IPS DF 4.7 (cell line): ENCODE results near the gene HSD11B1.

Experiments
- DNase-seq: peaks from one replicate; pipeline ENCODE4 v3.0.0-alpha.2; 2013; ENCODE audit warnings: low spot score; ENCODE audit errors: extremely low read depth

The HSD11B1 gene

DNA sequence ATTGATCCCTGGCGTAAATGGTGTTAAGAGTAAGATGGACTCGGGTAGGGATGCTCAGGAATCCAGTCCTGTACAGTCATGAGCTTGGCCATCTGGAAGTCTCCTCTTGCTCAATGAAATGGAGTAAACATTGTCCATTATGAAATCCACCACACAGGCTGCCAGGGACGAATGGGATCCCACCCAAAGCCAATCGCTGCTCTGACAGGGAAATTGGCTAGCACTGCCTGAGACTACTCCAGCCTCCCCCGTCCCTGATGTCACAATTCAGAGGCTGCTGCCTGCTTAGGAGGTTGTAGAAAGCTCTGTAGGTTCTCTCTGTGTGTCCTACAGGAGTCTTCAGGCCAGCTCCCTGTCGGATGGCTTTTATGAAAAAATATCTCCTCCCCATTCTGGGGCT, at the start of gene HSD11B1:
TSS of gene HSD11B1 (plus strand) at position 263 of the 400 bp plus-strand sequence. CDS start at position 360, 97 bp downstream.
- DNase-seq = no peak

DNA sequence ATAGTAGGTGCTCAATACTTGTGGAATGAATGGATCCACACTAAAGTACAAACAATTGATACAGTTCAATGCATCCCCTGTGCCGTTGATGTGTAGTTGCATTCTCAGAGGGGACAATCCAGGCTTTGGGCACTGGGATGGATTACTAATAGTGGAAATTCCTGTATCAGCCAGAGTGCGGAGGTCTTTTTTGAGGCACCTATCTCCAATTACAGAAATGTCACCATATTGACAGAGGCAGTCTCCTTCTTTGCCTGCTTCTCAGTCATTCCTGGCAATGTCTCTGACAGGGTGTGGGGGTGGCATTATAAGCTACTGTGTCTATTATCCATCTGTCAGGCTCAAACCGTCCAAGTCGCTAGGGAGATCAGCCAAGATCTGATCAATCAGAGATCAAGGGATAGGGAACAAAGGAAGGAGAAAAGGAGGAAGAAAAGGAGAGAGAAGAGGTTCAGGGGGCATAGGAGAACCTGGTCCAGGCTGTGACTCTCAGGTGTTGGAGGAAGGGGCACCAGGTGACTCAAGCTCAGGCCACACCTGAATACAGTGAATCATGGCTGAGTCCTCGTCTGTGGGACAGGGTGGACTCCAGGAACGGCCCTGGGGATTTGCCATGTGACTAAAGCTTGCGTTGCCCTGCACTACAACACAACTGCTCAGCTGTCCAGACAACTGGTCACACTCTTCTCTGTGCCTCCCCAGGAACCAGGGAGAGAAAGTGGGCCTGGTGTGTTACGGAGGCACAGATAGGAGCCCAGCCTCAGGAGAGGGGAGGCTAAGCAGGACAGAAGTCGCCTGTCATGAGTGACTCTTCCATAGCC, 49.0 kb upstream of the HSD11B1 start:
- DNase-seq = no peak

DNA sequence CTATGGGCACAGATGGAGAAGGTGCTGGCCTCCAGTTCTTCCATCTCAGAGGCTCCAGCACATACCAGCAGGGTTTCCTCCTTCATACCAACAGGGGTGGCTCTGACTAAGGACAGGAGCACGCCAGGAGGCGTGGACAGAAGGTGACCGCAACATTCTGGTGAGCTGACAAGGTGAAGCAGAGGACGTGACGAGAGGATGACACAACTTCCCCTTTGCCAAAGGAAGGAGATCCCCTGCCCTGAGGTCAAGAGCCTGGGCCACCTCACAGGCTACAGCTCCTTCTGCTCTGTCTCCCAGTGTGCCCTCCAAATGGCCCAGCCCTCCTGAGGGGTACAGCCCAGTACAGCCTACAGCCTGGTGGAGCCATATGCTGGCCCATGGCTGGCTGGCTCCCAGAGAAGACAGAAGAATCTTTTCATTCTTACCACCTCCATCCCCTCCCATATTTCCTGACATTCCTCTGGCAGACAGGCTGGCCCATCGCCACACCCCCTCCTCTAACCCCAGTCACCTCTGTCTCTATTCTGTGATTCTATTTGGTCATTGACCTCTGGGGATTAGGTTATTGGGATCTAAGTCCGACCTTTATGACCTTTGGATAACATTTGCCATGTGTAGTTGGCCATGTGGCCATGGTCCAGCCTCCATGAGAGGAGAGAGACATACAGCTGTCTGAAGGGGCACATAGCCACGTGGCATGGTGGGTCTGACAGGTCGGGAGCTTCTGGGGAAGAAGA, 47.3 kb upstream of the HSD11B1 start:
- no peak for DNase-seq

DNA sequence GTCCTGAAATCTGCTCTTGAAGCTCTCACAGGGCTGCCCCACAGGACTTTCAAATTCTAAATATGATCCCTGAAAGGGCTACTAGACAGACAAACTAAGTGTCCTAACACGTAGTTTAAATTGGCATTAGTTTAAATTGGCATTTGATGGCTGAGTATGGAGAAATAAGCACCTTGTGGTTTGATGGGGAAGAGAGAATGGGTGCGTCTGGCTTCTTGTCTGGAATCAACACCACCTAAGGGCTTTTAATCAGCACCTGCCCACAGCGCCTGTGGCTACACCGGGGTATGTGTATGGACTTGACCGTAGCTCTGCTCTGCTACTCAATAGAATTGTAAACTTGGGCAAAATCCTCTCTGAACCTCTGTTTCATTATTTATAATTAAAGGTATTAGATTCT, 46.7 kb upstream of the HSD11B1 start:
- no peak for DNase-seq

DNA sequence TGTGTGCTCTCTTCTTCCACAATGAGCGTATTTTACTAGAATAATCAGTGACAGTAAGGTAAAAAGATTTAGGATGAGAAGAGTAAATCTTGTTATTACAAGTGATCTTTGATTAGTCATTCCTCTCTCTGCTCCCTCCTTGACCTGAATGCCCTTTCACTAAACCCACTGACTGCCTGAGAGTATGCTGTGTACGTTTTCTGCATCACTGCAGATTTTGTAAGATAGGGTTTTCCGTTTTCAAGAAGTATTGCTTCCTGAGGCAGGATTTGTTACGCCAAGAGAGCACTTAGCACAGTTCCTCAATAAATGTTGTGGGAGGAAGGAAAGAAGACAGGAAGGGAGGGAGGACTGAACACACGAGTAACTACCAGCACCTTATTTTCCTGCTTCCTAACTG, 44.7 kb upstream of the HSD11B1 start:
- no peak for DNase-seq

DNA sequence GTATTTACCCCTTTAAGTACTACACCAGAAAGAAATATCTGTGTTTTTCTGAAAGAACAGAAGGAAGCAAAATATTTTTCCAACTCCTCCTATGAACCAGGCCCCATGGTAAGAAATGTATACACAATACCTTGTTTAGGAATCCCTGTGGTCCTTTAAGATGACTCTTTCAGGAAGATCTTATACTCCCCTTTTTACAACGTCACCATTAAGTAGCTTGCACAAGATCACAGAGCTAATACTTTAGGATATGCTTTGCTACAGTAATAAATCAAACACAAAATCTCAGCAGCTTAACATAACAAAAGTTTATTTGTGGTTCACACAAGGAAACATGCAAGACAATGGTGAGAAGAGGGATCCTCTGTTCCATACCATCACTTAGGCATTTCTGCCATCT, 43.6 kb upstream of the HSD11B1 start:
- DNase-seq = no peak

DNA sequence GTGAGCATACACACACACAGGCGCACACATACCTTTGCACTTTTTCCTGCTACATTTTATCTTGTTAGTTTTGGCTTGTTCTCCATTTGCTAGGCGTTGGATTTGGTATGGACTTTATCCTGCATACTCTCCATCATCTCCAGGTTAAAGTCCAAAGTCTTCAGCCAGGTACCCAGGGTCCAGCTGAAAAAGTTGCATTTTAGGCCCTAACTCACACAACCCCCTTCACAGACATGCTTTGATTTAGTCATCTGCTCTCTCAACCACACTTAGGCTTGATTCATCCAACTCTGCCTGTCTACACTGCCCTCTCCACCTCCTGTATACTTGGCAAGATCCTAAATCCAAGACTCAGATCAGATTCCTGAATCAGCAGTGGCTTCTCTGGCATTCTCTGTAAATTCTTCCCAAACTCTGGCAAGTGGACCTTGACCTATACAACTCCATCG, 41.7 kb upstream of the HSD11B1 start:
- no peak for DNase-seq

DNA sequence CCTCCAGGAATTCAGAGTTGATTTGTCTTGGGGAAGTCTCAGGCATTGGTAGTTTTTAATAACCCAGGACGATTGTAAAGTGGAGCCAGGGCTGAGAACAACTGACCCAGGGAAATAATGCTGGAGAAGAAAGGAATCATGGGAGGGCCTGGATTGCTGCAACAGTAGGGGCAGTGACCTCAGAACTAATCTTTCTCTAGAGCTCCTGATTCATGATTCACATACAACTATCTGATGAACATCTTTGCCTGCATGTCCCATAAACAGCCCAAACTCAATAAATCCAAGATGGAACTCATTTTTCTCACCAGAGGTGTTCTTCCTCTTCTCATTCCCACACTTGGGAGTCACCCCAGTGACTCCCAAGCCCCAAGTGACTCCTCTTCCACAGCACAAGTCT, 37.5 kb upstream of the HSD11B1 start:
- no peak for DNase-seq

DNA sequence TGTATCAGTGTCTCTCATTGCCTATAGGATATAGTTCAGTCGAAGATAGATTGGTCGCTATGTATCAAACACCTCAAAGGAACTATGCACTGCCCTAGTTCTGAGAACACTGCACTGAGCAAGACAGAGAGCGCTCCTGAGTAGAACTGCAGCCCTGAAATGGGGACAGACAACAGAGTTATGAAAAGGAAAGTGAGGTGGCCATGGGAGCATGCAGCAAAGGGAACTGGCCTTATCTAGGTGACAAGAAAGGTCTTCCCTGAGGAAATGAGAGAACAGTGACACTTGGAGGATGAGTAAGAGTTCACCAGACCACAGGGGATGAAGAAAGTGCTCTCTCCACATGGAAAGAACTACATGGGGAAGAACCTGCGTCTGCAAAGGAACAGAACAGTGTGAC, 36.9 kb upstream of the HSD11B1 start:
- no peak for DNase-seq

DNA sequence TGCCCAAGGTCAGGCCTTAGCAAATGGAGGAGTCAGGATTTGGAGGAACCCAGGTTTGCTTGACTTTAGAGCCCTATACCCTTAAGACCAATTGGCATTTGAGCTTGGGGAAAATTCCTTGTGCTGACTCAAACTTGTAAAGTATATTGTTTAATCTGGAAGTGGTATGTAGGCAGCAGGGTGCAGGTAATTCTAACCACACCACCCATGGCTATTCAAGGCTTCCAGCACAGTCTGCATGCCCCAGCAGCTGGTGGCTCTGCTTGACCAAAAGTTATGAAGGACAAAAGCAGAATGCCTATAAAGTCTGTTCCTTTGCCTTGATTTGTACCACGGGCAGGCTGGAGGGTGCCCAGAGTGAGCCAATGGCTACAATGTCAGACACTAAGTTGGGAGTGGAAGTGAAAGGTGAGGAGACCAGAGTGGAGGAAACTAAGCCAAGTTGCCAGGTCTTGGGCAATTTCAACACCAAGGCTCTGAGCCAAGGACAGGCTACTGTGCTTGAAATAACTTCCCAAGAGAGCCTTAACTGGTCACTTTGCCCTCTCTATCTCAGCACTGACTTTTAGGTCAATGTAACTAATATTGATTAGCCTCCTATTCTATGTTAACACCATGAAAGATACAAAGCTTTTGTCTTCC, 34.1 kb upstream of the HSD11B1 start:
- DNase-seq = no peak

DNA sequence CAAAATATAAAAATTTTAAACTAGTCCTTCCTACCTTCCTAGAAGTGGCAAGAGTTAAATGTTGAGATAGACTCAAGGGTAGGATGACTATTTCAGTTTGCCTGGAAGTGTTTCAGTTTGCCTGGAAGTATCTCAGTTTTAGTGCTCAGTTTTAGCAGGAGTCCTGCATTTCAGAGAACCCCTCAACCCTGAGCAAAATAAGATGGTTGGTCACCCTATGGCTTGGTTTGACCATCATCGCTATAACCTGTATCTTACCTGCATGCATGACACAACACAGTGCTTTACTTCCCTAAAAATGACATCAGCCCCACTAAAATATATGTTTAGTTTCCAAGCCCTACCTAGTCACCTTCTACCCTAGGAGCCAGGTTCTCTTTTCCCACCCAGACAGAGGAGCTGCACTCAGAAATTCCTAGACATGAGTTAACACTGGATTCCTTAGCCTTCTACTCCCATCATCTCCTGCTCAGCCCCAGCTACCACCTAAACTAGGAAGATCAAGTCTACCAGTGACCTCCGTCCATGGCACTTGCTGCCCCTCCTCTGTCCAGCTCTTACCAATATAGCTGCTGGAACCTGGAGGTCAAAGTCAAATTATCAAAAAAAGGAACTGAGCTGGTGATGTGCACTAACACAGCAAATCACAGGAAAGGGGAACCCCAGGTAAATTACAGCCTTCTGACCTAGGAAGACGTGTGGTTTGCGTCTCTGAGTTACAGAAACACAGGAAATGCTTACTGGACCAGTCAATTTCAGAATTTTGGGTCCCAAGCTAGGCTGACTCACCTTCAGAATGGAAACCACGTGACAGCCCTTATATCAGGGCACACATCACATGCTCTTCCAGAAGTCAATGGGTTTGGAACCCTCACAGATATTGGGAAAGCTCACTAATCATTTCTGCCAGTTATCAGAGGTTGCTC, 31.7 kb upstream of the HSD11B1 start:
- DNase-seq = no peak

DNA sequence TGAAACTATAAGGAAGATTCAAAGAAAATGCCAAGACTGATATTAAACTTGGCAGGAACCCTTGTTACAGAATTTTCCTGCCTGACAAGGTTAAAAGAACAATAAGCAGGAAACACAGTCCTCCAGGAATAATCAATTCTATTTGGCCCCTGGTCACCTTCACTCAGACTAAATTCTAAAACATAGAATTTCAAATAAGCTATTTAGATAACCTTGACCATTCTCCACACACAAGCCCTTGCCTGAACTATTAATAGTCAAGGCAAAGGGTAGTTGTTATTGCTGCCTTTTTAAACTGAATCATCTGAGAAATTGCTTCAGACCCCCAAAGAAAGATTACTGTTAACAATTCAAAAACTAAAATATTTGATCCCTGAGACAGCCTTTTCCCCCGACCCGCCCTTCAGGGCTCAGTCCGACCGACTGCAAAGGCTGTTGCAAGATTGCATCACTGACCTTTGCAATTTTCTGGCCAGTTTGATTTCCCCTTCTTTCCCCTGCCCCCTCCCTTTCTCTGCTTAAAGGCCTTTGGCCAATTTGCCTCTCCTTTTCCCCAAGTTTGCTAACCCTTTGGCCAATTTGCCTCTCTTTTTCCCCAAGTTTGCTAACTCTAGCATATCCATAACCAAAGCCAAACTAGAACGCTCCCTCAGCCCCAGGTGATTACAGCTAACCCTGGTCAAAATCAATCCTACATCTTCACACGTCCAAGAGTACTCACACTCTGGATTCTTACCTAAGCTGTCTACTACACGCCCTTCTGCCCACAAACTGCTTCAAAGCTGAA, 30.8 kb upstream of the HSD11B1 start:
- DNase-seq = no peak

DNA sequence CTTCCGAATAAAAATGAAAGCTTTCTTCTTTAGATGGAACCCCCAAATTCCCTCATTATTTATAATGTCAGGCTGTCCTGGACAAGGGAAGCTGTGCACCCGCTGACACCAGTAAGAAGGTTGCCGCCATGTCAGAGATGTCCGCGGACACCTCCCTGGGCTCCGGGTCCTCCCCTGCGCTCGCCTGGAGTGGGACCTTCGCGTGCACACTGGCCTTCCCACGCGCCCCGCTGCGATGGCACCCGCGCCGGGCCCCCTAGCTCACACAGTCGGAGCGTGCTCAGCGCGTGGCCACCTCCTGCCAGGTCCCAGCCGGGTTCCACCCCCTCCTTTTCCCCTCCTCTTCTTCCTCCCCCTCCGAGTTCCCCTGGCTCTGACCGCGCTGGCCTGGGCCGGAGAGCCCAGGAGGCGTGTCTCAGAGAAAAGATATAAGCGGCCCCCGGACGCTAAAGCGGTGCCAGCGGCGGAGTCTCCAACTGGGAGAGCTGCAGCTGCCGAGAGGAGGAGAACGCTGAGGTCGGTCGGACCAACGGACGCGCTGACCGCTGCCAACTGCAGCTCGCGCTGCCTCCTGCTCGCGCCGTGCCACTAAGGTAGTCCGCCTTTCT, 29.6 kb upstream of the HSD11B1 start, which contains the start of gene G0S2:
TSS of gene G0S2 (plus strand) at position 456 of the 608 bp plus-strand sequence. CDS start 273 bp downstream, outside the sequence.
- no peak for DNase-seq

DNA sequence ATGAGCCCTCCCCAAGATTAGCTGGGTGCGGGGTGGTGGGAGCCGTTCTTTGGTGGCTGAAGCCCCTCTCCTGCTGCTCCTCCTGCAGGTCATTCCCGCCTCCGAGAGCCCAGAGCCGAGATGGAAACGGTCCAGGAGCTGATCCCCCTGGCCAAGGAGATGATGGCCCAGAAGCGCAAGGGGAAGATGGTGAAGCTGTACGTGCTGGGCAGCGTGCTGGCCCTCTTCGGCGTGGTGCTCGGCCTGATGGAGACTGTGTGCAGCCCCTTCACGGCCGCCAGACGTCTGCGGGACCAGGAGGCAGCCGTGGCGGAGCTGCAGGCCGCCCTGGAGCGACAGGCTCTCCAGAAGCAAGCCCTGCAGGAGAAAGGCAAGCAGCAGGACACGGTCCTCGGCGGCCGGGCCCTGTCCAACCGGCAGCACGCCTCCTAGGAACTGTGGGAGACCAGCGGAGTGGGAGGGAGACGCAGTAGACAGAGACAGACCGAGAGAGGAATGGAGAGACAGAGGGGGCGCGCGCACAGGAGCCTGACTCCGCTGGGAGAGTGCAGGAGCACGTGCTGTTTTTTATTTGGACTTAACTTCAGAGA, 29.0 kb upstream of the HSD11B1 start:
- no peak for DNase-seq

DNA sequence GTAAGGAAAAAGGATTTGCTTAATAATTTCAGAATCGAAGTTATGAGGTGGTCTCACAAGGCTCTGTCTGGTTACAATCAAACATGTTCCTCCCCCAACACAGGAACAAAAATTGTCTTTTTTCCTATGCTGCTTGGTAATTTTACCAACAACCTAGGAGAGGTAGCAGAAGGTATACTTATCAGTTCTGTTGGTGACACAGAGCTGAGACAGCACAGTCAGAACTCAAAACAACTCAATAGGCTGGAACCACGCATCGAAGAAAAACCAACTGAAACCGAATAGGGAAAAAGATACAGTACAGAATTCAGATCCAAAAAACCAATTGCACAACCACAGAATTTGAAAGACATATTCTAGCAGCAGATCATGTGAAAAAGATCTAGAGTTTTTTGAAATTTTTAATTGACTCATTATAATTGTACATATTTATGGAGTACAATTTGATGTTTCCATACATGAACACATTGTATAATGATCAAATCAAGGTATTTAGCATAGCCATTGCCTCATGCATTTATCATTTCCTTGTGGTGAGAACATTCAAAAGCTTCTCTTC, 25.6 kb upstream of the HSD11B1 start:
- DNase-seq = no peak

DNA sequence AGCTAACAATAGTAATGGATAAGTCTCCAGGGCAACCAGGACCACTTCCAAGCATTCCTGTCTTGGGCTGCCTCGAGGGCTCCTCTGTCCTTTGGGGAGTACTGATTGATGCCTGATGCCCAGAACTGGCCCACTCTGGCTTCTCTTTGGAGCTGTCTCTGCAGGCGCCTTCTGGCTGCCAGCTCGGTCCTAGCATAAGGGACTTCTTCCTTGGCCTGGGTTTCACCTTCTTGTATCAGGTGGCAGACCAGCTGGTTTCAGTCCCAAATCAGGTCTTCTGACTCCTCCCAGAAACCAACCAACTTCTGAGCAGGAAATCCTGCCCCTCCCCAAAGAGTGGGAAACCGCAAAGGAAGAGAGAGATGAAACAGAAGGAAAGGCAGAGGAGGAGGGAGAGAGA, 18.8 kb upstream of the HSD11B1 start:
- no peak for DNase-seq

DNA sequence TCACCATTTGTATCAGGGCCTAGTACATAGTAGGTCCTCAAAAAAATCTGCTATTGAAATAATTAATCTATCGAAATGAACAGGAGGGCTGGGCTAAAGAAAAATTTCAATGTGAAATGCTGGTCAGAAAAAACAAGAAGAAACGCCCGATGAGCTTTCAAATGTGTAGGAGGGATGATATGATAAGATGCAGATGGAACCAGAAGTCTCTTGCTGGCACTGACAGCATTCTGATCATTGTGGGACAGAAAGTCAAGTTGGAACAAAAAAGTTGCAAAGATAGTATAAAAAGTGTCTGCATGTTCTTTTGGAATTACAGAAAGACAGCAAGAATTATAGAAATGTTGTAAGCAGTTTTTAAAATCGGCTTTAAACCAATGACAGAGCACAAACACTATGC, 18.3 kb upstream of the HSD11B1 start:
- no peak for DNase-seq

DNA sequence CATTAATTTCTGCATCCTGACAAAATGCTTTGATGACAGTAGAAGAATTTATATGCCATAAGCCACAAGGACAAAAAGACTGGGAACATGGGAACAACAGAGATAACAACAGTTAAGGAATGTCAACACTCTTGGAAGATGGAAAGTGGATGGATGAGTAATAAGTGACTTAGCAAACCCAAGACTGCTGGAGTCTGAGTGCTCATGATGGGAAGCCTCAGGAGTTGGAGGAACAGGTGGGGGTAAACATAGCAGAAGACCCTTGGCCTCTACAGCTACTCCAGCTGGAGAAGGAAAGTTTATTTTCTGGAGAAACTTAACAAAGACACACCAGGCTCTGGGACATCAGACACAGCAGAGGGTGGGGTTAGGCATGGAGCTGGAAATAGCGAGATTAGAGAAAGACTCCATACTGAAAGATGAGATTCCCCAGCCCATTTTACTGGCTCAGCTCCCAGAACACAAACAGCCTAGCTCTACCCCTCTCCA, 15.9 kb upstream of the HSD11B1 start:
- no peak for DNase-seq

DNA sequence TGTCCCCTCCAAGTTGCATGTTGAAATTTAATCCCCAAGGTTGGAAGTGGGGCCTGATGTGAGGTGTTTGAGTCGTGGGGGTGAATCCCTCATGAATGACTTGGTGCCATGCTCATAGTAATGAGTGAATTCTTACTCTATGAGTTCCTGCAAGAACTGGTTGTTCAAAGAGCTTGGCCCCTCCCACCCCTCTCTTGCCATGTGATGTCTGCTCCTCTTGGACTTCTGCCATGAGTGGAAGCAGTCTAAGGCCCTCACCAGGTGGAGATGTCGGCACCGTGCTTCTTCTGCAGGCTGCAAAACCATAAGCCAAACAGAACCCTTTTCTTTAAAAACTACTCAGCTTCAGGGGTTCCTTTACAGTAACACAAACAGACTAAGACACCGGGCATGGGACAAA, 15.2 kb upstream of the HSD11B1 start:
- DNase-seq = no peak
